ENCODE results near the gene RPS14. TPM values are rescaled to one million over a fixed set of nuclear protein-coding genes. Genes with fewer than 3 reads are reported as not detected.

Gene RPS14
- total and polyA plus RNA-seq, 10 of the 15 experiments (the other 5 are each of a cell fraction or from before 2014, with no cell fraction given): 2,295 to 4,047 (median 2,787) TPM

DNA sequence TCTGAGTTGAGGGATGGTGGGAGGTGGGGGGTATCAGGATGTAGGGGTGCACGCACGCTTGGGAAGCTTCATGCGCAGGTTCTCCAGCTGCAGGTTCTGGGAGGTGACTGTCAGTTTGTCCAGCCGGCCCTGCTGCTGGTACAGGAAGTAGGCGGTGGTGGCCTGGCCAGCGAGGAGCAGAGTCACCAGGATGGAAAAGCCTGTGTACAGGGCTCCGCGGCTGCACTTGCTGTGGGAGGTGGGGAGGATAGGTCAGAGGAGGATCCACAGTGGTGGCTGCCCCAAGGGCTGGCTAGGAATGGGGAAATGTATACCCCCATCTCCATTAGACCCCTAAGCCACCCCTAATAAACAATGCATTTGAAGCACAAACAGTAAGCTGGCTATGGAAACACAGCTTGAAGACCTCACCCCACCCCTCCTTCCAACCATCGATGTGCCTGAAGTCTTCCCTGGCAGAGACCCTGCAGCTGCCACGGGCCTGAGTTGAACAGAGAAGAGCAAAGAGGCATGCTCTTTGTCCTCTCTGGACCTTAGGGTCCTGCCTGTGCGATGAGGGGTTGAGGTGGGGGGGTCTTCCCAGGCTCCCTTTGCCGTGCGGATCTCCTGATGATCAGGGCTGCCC, 42.3 kb downstream of the RPS14 start (continued):
- TF ChIP-seq, protein P1, sequence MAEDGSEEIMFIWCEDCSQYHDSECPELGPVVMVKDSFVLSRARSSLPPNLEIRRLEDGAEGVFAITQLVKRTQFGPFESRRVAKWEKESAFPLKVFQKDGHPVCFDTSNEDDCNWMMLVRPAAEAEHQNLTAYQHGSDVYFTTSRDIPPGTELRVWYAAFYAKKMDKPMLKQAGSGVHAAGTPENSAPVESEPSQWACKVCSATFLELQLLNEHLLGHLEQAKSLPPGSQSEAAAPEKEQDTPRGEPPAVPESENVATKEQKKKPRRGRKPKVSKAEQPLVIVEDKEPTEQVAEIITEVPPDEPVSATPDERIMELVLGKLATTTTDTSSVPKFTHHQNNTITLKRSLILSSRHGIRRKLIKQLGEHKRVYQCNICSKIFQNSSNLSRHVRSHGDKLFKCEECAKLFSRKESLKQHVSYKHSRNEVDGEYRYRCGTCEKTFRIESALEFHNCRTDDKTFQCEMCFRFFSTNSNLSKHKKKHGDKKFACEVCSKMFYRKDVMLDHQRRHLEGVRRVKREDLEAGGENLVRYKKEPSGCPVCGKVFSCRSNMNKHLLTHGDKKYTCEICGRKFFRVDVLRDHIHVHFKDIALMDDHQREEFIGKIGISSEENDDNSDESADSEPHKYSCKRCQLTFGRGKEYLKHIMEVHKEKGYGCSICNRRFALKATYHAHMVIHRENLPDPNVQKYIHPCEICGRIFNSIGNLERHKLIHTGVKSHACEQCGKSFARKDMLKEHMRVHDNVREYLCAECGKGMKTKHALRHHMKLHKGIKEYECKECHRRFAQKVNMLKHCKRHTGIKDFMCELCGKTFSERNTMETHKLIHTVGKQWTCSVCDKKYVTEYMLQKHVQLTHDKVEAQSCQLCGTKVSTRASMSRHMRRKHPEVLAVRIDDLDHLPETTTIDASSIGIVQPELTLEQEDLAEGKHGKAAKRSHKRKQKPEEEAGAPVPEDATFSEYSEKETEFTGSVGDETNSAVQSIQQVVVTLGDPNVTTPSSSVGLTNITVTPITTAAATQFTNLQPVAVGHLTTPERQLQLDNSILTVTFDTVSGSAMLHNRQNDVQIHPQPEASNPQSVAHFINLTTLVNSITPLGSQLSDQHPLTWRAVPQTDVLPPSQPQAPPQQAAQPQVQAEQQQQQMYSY (CRISPR knock-in tag; IDR thresholded peaks at IDR 0.05): peak; percentile 79; the same call in 1 of the 2 replicates
- no peak for TF ChIP-seq RBBP5 (conservative IDR thresholded peaks at IDR 0.05)
- TF ChIP-seq, protein P2, sequence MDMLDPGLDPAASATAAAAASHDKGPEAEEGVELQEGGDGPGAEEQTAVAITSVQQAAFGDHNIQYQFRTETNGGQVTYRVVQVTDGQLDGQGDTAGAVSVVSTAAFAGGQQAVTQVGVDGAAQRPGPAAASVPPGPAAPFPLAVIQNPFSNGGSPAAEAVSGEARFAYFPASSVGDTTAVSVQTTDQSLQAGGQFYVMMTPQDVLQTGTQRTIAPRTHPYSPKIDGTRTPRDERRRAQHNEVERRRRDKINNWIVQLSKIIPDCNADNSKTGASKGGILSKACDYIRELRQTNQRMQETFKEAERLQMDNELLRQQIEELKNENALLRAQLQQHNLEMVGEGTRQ (IDR thresholded peaks at IDR 0.05; ENCODE audit: borderline replicate concordance, low read depth, low read length): no peak
- TF ChIP-seq, protein P3, sequence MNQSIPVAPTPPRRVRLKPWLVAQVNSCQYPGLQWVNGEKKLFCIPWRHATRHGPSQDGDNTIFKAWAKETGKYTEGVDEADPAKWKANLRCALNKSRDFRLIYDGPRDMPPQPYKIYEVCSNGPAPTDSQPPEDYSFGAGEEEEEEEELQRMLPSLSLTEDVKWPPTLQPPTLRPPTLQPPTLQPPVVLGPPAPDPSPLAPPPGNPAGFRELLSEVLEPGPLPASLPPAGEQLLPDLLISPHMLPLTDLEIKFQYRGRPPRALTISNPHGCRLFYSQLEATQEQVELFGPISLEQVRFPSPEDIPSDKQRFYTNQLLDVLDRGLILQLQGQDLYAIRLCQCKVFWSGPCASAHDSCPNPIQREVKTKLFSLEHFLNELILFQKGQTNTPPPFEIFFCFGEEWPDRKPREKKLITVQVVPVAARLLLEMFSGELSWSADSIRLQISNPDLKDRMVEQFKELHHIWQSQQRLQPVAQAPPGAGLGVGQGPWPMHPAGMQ (IDR thresholded peaks at IDR 0.05; ENCODE audit: borderline replicate concordance): no peak
- no peak for TF ChIP-seq NRF1 (conservative IDR thresholded peaks at IDR 0.05; ENCODE audit: low read depth, low read length)
- TF ChIP-seq ETV6 (conservative IDR thresholded peaks at IDR 0.05 in 1 of 2, IDR thresholded peaks at IDR 0.05 in 1 of 2; ENCODE audit: borderline replicate concordance in 1 of 2, low read depth in 1 of 2): 0 out of 4 replicates have a peak, but pooled peaks of 1 of the 2 experiments have one; percentile 29
- TF ChIP-seq IRF4 (IDR thresholded peaks at IDR 0.05; ENCODE audit: low read depth, low read length): no peak; the same call in 1 of the 2 replicates
- no peak for TF ChIP-seq RB1 (IDR thresholded peaks at IDR 0.05; ENCODE audit: borderline replicate concordance)
- TF ChIP-seq, protein P4, sequence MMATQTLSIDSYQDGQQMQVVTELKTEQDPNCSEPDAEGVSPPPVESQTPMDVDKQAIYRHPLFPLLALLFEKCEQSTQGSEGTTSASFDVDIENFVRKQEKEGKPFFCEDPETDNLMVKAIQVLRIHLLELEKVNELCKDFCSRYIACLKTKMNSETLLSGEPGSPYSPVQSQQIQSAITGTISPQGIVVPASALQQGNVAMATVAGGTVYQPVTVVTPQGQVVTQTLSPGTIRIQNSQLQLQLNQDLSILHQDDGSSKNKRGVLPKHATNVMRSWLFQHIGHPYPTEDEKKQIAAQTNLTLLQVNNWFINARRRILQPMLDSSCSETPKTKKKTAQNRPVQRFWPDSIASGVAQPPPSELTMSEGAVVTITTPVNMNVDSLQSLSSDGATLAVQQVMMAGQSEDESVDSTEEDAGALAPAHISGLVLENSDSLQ (IDR thresholded peaks at IDR 0.05): no peak
- TF ChIP-seq SP1 (IDR thresholded peaks at IDR 0.05; ENCODE audit: low read depth, low read length): no peak
- no peak for TF ChIP-seq CHD4 (IDR thresholded peaks at IDR 0.05)
- TF ChIP-seq, protein P5, sequence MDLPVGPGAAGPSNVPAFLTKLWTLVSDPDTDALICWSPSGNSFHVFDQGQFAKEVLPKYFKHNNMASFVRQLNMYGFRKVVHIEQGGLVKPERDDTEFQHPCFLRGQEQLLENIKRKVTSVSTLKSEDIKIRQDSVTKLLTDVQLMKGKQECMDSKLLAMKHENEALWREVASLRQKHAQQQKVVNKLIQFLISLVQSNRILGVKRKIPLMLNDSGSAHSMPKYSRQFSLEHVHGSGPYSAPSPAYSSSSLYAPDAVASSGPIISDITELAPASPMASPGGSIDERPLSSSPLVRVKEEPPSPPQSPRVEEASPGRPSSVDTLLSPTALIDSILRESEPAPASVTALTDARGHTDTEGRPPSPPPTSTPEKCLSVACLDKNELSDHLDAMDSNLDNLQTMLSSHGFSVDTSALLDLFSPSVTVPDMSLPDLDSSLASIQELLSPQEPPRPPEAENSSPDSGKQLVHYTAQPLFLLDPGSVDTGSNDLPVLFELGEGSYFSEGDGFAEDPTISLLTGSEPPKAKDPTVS (IDR thresholded peaks at IDR 0.05; ENCODE audit: low read depth, low read length): no peak
- TF ChIP-seq, protein P6, sequence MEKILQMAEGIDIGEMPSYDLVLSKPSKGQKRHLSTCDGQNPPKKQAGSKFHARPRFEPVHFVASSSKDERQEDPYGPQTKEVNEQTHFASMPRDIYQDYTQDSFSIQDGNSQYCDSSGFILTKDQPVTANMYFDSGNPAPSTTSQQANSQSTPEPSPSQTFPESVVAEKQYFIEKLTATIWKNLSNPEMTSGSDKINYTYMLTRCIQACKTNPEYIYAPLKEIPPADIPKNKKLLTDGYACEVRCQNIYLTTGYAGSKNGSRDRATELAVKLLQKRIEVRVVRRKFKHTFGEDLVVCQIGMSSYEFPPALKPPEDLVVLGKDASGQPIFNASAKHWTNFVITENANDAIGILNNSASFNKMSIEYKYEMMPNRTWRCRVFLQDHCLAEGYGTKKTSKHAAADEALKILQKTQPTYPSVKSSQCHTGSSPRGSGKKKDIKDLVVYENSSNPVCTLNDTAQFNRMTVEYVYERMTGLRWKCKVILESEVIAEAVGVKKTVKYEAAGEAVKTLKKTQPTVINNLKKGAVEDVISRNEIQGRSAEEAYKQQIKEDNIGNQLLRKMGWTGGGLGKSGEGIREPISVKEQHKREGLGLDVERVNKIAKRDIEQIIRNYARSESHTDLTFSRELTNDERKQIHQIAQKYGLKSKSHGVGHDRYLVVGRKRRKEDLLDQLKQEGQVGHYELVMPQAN (conservative IDR thresholded peaks at IDR 0.05): no peak
- TF ChIP-seq, protein P7, sequence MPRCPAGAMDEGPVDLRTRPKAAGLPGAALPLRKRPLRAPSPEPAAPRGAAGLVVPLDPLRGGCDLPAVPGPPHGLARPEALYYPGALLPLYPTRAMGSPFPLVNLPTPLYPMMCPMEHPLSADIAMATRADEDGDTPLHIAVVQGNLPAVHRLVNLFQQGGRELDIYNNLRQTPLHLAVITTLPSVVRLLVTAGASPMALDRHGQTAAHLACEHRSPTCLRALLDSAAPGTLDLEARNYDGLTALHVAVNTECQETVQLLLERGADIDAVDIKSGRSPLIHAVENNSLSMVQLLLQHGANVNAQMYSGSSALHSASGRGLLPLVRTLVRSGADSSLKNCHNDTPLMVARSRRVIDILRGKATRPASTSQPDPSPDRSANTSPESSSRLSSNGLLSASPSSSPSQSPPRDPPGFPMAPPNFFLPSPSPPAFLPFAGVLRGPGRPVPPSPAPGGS (IDR thresholded peaks at IDR 0.05; ENCODE audit: borderline replicate concordance, insufficient read depth, low read depth, low read length, poor library complexity, severe bottlenecking): peak; percentile 65
- TF ChIP-seq IKZF1 (conservative IDR thresholded peaks at IDR 0.05): no peak; the same call in 1 of the 2 replicates

All from GM12878 (cell line).